PC-9 (cell line): ENCODE data around the gene CEP70.

ENCODE experiments used
- EZH2 ChIP-seq: fragments of 200-600 bp; sonication (generic); IDR thresholded peaks from 2 replicates; pipeline ENCODE4 v1.8.0; 2017; ENCODE audit warnings: antibody characterized with exemption, low read depth
- TF ChIP-seq, protein P1 (sequence below): fragments of 200-600 bp; sonication (generic); conservative IDR thresholded peaks from 2 replicates; pipeline ENCODE4 v1.6.1; 2017; ENCODE audit warnings: mixed run types, antibody characterized with exemption, mild to moderate bottlenecking, moderate library complexity

DNA sequence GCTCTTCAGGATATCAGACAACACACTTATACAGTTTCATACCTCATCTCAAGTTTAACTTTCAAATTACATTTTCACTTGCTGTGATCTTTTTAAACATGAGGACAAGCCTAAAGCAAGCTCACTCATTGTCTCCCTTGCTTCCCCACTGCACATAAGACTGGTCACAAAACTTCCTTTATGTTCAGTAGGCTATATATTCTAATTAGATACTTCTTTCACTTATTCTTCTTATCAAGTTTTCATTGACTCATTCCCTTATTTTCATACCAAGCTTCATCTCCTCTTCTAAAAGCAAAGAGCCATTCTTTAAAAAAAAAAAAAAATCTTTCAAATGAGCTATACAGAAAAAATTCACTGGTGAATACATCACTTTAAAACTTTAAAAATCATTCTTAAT is 97.0 kb downstream of the CEP70 start:
- no peak for TF ChIP-seq EZH2
- TF ChIP-seq, protein P1, sequence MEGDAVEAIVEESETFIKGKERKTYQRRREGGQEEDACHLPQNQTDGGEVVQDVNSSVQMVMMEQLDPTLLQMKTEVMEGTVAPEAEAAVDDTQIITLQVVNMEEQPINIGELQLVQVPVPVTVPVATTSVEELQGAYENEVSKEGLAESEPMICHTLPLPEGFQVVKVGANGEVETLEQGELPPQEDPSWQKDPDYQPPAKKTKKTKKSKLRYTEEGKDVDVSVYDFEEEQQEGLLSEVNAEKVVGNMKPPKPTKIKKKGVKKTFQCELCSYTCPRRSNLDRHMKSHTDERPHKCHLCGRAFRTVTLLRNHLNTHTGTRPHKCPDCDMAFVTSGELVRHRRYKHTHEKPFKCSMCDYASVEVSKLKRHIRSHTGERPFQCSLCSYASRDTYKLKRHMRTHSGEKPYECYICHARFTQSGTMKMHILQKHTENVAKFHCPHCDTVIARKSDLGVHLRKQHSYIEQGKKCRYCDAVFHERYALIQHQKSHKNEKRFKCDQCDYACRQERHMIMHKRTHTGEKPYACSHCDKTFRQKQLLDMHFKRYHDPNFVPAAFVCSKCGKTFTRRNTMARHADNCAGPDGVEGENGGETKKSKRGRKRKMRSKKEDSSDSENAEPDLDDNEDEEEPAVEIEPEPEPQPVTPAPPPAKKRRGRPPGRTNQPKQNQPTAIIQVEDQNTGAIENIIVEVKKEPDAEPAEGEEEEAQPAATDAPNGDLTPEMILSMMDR = no peak
